Measurements from ENCODE around the gene ARHGAP27. TPM values are rescaled to one million over a fixed set of nuclear protein-coding genes. Genes with fewer than 3 reads are reported as not detected.

ARHGAP27 gene
- total and polyA plus RNA-seq, 2 of the 13 experiments (the other 11 are each of a cell fraction or from before 2014, with no cell fraction given) = 15.5 to 18.9 TPM

- TF ChIP-seq ESRRA (CRISPR knock-in tag; IDR thresholded peaks at IDR 0.05; ENCODE audit: low read depth) (no peak), ZNF772 (CRISPR knock-in tag; IDR thresholded peaks at IDR 0.05) (no peak), ZNF230 (CRISPR knock-in tag; IDR thresholded peaks at IDR 0.05) (no peak), HIC2 (CRISPR knock-in tag; IDR thresholded peaks at IDR 0.05; ENCODE audit: low read depth) (0 out of 2 replicates have a peak, but pooled peaks have one; percentile 4), ZNF883 (CRISPR knock-in tag; IDR thresholded peaks at IDR 0.05; ENCODE audit: not compliant biosample characterization) (peak; percentile 1)
Observed at GRCh38 chr17:45425984-45426413, 6.7 kb downstream of the ARHGAP27 start (continued).

GRCh38 chr17:45425125-45425983, 7.3 kb downstream of the ARHGAP27 start:
- peaks cover 27% of the 10 kb centered on the region for H3K79me2 ChIP-seq (ENCODE audit: insufficient read depth, low read length)
- H3K4me3 ChIP-seq (replicated peaks in 1 of 3; ENCODE audit: insufficient read depth in 1 of 3, low read depth in 2 of 3, low read length in 3 of 3) = peak overlapping the region; percentile 79 to 87 (median 83)
- H3K9me3 ChIP-seq (ENCODE audit: low read length) = no peaks in the 10 kb centered on the region
- 0% methylated on average over 13 of the region's 18 CpGs for WGBS (ENCODE audit: low lambda C conversion rate)
- FAIRE-seq = peak; percentile 94
- intact Hi-C loops (cut with micrococcal nuclease; ENCODE audit: unreplicated experiment) (loop anchor here (1.0 to 5.0 kb wide), 3 partner anchors 18 to 373 kb away; partner anchors contain the start of gene DCAKD), in situ Hi-C loops (cut with HindIII; ENCODE audit: extremely low pct_ligation_motif_present, low pct_unique_long_range_greater_than_20kb) (no loop called here)
- DNase-seq (ENCODE audit: low spot score) = peak; percentile 99
- peak overlapping the region; percentile 90 for H3K4me2 ChIP-seq (ENCODE audit: low read depth, low read length)
- no TSS peak for BruUV-seq (replicated peaks)
- peaks cover 59% of the 10 kb centered on the region for H3K4me1 ChIP-seq (ENCODE audit: insufficient read depth, low read length)
- no peaks in the 10 kb centered on the region; a peak in 1 of 5 replicates for H3K36me3 ChIP-seq (replicated peaks in 1 of 2; ENCODE audit: control insufficient read depth in 1 of 2, insufficient read depth in 2 of 2, low read length in 2 of 2)
- CTCF ChIA-PET (ENCODE audit: low intra/inter-chr PET ratio, low total read pairs) = interaction anchor here (1.2 to 1.4 kb wide), 3 partner anchors 19 to 32 kb away, joined by 3 to 27 read pairs (median 3); no protein-coding TSS in a partner anchor
- POLR2A ChIA-PET = interaction anchor here (0.5 to 5.8 kb wide), 26 partner anchors 8 to 364 kb away, joined by 3 to 79 read pairs (median 5); partner anchors contain the start of genes HEXIM1, HEXIM2, MAP3K14 and NMT1
- 0 out of 2 replicates have a peak, but pooled peaks cover 4% of the 10 kb centered on the region for H4K20me1 ChIP-seq (ENCODE audit: insufficient read depth, low read length)
- H2AFZ ChIP-seq (ENCODE audit: low read length) = no peak overlapping the region
- peak; percentile 89 for ATAC-seq
- peaks cover 2 to 24% of the 10 kb centered on the region in 2 experiments; a peak in 4 of 5 replicates for H3K27me3 ChIP-seq (ENCODE audit: control insufficient read depth in 1 of 2, insufficient read depth in 2 of 2, low read length in 2 of 2)
- peak overlapping the region; percentile 78 for H3K9ac ChIP-seq (ENCODE audit: insufficient read depth, low read depth, low read length)
- peak overlapping the region; percentile 85 for H3K27ac ChIP-seq (ENCODE audit: extremely low read length, insufficient read depth, low read length)
- TF ChIP-seq RCOR2 (CRISPR knock-in tag; IDR thresholded peaks at IDR 0.05) (peak; percentile 77), ZSCAN29 (CRISPR knock-in tag; conservative IDR thresholded peaks at IDR 0.05) (no peak), IKZF5 (CRISPR knock-in tag; IDR thresholded peaks at IDR 0.05) (peak; percentile 62), NFYC (CRISPR knock-in tag; IDR thresholded peaks at IDR 0.05) (peak; percentile 45), SAFB2 (CRISPR knock-in tag; IDR thresholded peaks at IDR 0.05; ENCODE audit: borderline replicate concordance, low read depth) (peak; percentile 87), GRHL1 (CRISPR knock-in tag; conservative IDR thresholded peaks at IDR 0.05) (no peak), PITX1 (CRISPR knock-in tag; IDR thresholded peaks at IDR 0.05) (peak; percentile 67; the same call in 1 of the 2 replicates)

Data from HepG2 (cell line).